ENCODE data around the gene SIL1. TPM values are rescaled to one million over a fixed set of nuclear protein-coding genes. Genes with fewer than 3 reads are reported as not detected.

SIL1 gene
- total and polyA plus RNA-seq, 9 of the 15 experiments (the other 6 are each of a cell fraction or from before 2014, with no cell fraction given), result 1.3 to 30.5 (median 18.1) TPM

- DNase-seq (ENCODE audit: extremely low read depth in 1 of 4, low spot score in 3 of 4) (peak in 1 of 4 experiments; percentile 30), FAIRE-seq (peak; percentile 44), ATAC-seq (peak; percentile 63)
- TF ChIP-seq GATAD2B (IDR thresholded peaks at IDR 0.05; ENCODE audit: borderline replicate concordance) (no peak), EGR1 (conservative IDR thresholded peaks at IDR 0.05) (peak; percentile 75), SMARCA5 (IDR thresholded peaks at IDR 0.05) (no peak), TEAD4 (IDR thresholded peaks at IDR 0.05; ENCODE audit: low read length) (no peak), TEAD4 (CRISPR knock-in tag; IDR thresholded peaks at IDR 0.05; ENCODE audit: borderline replicate concordance) (no peak), CHD4 (IDR thresholded peaks at IDR 0.05; ENCODE audit: insufficient read depth, insufficient replicate concordance, low read depth, low read length, poor library complexity, severe bottlenecking) (no peak)
- in situ Hi-C loops (cut with MboI) (no loop called here), intact Hi-C loops (cut with micrococcal nuclease) (no loop called here)
- H3K4me3 ChIP-seq, result no peak overlapping the region
- BruUV-seq (replicated peaks), result no TSS peak
- ChIA-PET POLR2A (no interaction called here), CTCF (ENCODE audit: low intra/inter-chr PET ratio) (no interaction called here)
- H3K4me2 ChIP-seq (ENCODE audit: insufficient read depth, low read length), result no peak overlapping the region
- H3K4me1 ChIP-seq (replicated peaks in 1 of 2; ENCODE audit: control insufficient read depth in 2 of 2, insufficient read depth in 2 of 2, low read length in 2 of 2), result peaks cover 0 to 10% of the 10 kb centered on the region in 2 experiments; a peak in 2 of 5 replicates
- no peaks in the 10 kb centered on the region for H3K9me3 ChIP-seq (replicated peaks; ENCODE audit: control insufficient read depth, insufficient read depth, low read depth, low read length)
- H3K79me2 ChIP-seq (ENCODE audit: control insufficient read depth, insufficient read depth, low read length), result no peaks in the 10 kb centered on the region
- H2AFZ ChIP-seq (ENCODE audit: low read depth, low read length), result no peak overlapping the region
- no peaks in the 10 kb centered on the region for H4K20me1 ChIP-seq (replicated peaks; ENCODE audit: control insufficient read depth, insufficient read depth, low read length)
- no peak overlapping the region for H3K9ac ChIP-seq (ENCODE audit: insufficient read depth in 1 of 2, low read depth in 2 of 2, low read length in 2 of 2)
- no peaks in the 10 kb centered on the region for H3K9me1 ChIP-seq (ENCODE audit: control insufficient read depth, insufficient read depth, low read length)
- 30% methylated on average over 4 of the region's 4 CpGs for WGBS (ENCODE audit: insufficient coverage, low coverage, missing lambda C conversion rate)
- H3K27me3 ChIP-seq (ENCODE audit: control insufficient read depth in 2 of 2, insufficient read depth in 2 of 2, low read length in 2 of 2), result no peaks in the 10 kb centered on the region
- no peak overlapping the region for H3K27ac ChIP-seq (ENCODE audit: extremely low read depth, low read depth, low read length)
- H3K36me3 ChIP-seq (ENCODE audit: control insufficient read depth, insufficient read depth, low read length), result peaks cover 2% of the 10 kb centered on the region; the same call in 2 of the 3 replicates
Measured at GRCh38 chr5:138912093-138912492, 286.1 kb downstream of the SIL1 start.

DNA sequence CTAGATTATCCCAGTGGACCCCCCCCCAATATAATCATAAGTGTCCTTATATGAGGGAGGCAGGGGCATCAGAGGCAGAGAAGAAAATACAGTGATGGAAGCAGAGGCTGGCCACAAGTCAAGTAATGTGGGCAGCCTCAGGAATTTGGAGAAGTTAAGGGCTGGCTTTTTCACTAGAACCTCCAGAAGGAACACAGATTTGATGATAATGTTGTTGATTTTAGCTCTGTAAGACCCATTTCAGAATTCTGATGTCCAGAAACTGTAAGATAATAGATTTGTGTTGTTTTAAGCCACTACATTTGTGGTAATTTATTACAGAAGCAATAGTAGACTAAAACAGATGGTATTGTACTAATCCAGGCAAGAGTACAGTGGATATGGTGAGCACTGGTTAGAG is 286.7 kb downstream of the SIL1 start:
- DNase-seq (ENCODE audit: extremely low read depth in 1 of 4, low spot score in 3 of 4) (no peak), FAIRE-seq (no peak), ATAC-seq (0 out of 3 replicates have a peak, but pooled peaks have one; percentile 40)
- no peak for TF ChIP-seq ARID3B (CRISPR knock-in tag; IDR thresholded peaks at IDR 0.05; ENCODE audit: borderline replicate concordance)
- Histone ChIP-seq H4K20me1 (replicated peaks; ENCODE audit: control insufficient read depth, insufficient read depth, low read length) (no peaks in the 10 kb centered on the region), H3K4me3 (no peak overlapping the region), H3K4me1 (replicated peaks in 1 of 2; ENCODE audit: control insufficient read depth in 2 of 2, insufficient read depth in 2 of 2, low read length in 2 of 2) (peaks cover 0 to 10% of the 10 kb centered on the region in 2 experiments; a peak in 2 of 5 replicates), H3K9me1 (ENCODE audit: control insufficient read depth, insufficient read depth, low read length) (no peaks in the 10 kb centered on the region), H3K9ac (ENCODE audit: insufficient read depth in 1 of 2, low read depth in 2 of 2, low read length in 2 of 2) (no peak overlapping the region), H3K9me3 (replicated peaks; ENCODE audit: control insufficient read depth, insufficient read depth, low read depth, low read length) (no peaks in the 10 kb centered on the region), H3K27me3 (ENCODE audit: control insufficient read depth in 2 of 2, insufficient read depth in 2 of 2, low read length in 2 of 2) (no peaks in the 10 kb centered on the region), H3K4me2 (ENCODE audit: insufficient read depth, low read length) (no peak overlapping the region), H3K27ac (ENCODE audit: extremely low read depth, low read depth, low read length) (no peak overlapping the region), H2AFZ (ENCODE audit: low read depth, low read length) (no peak overlapping the region), H3K79me2 (ENCODE audit: control insufficient read depth, insufficient read depth, low read length) (no peaks in the 10 kb centered on the region), H3K36me3 (ENCODE audit: control insufficient read depth, insufficient read depth, low read length) (peaks cover 5% of the 10 kb centered on the region; the same call in 2 of the 3 replicates)
- BruUV-seq (replicated peaks), result no TSS peak
- intact Hi-C loops (cut with micrococcal nuclease) (no loop called here), in situ Hi-C loops (cut with MboI) (no loop called here)
- ChIA-PET POLR2A (no interaction called here), CTCF (ENCODE audit: low intra/inter-chr PET ratio) (no interaction called here)
